ENCODE results near the gene USP6NL. TPM values are rescaled to one million over a fixed set of nuclear protein-coding genes. Genes with fewer than 3 reads are reported as not detected.
A peak's percentile ranks its signal among the peaks of the same experiment; 100 is the strongest.

The USP6NL gene
- total and polyA plus RNA-seq, 9 of the 15 experiments (the other 6 are each of a cell fraction or from before 2014, with no cell fraction given): 3.2 to 26.6 (median 19.8) TPM

DNA sequence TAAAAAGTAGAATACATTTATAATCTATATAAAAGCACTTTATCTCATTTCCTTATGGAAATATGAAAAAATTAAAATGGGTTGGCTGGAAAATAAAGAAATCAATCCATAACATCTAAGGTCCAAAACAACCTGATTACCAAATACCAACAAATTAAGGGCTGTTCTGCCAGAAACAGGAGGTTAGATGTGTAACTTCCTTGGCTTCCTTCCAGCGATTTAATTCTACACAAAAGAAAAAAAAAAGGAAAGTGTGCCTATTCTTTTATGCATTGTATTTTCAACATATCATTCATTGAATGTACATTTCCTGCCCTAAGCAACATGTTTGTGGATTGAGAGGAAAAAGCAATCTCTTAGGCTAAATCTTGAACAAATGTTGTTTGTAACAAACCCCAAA, 36.2 kb upstream of the USP6NL start:
- DNase-seq (ENCODE audit: extremely low read depth in 1 of 4, low spot score in 3 of 4): no peak
- TF ChIP-seq NFIC (IDR thresholded peaks at IDR 0.05): peak; percentile 50
- no peak for TF ChIP-seq NFXL1 (CRISPR knock-in tag; IDR thresholded peaks at IDR 0.05)
- intact Hi-C loops (cut with micrococcal nuclease): no loop called here
- Histone ChIP-seq H3K9me3 (replicated peaks; ENCODE audit: control insufficient read depth, insufficient read depth, low read depth, low read length) (no peaks in the 10 kb centered on the region), H3K4me2 (ENCODE audit: insufficient read depth, low read length) (no peak overlapping the region), H2AFZ (ENCODE audit: low read depth, low read length) (no peak overlapping the region; the same call in 1 of the 2 replicates), H3K9me1 (ENCODE audit: control insufficient read depth, insufficient read depth, low read length) (no peaks in the 10 kb centered on the region), H3K36me3 (ENCODE audit: control insufficient read depth, insufficient read depth, low read length) (no peaks in the 10 kb centered on the region), H3K27me3 (ENCODE audit: control insufficient read depth in 2 of 2, insufficient read depth in 2 of 2, low read length in 2 of 2) (no peaks in the 10 kb centered on the region), H3K4me1 (replicated peaks in 1 of 2; ENCODE audit: control insufficient read depth in 2 of 2, insufficient read depth in 2 of 2, low read length in 2 of 2) (peaks cover 3 to 5% of the 10 kb centered on the region in 2 experiments; a peak in 4 of 5 replicates), H4K20me1 (replicated peaks; ENCODE audit: control insufficient read depth, insufficient read depth, low read length) (no peaks in the 10 kb centered on the region), H3K9ac (ENCODE audit: insufficient read depth in 1 of 2, low read depth in 2 of 2, low read length in 2 of 2) (no peak overlapping the region), H3K4me3 (no peak overlapping the region), H3K79me2 (ENCODE audit: control insufficient read depth, insufficient read depth, low read length) (no peaks in the 10 kb centered on the region), H3K27ac (ENCODE audit: extremely low read depth, low read depth, low read length) (no peak overlapping the region)
- no peak for FAIRE-seq
- CTCF ChIA-PET (ENCODE audit: low intra/inter-chr PET ratio): no interaction called here
- BruUV-seq (replicated peaks): no TSS peak
- no peak for ATAC-seq
- 7% methylated on average over 1 of the region's 1 CpG for WGBS (ENCODE audit: insufficient coverage, low coverage, missing lambda C conversion rate)
- POLR2A ChIA-PET: no interaction called here
- in situ Hi-C loops (cut with MboI): no loop called here

DNA sequence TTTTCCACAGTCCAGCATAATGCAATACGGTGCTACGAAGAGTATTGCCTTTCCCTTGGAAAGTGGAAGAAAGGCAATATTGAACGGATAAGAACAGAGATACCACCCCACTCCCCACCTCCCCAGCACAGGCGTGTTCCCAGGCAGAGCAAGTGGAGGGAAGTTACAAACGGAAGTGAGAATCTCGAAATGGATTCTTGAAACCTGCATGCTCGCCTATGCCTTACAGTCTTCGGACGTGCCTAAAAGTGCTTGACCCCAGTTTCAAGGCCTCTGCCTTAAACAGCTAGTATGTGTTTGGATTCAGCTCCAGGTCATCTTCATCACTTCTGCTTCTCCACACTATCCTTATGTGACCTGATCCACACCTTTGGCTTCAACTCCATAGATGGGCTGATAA, 35.0 kb upstream of the USP6NL start:
- no peak overlapping the region for H3K4me2 ChIP-seq (ENCODE audit: insufficient read depth, low read length)
- no peak overlapping the region for H3K9ac ChIP-seq (ENCODE audit: insufficient read depth in 1 of 2, low read depth in 2 of 2, low read length in 2 of 2)
- FAIRE-seq (no peak), DNase-seq (ENCODE audit: extremely low read depth in 1 of 4, low spot score in 3 of 4) (no peak), ATAC-seq (no peak; the same call in 2 of the 3 replicates)
- CTCF ChIA-PET (ENCODE audit: low intra/inter-chr PET ratio): no interaction called here
- POLR2A ChIA-PET: interaction anchor here (0.6 kb wide), 1 partner anchor 23 kb away, joined by 3 read pairs; no protein-coding TSS in a partner anchor
- peak overlapping the region; percentile 28; the same call in 1 of the 2 replicates for H2AFZ ChIP-seq (ENCODE audit: low read depth, low read length)
- in situ Hi-C loops (cut with MboI): no loop called here
- no peaks in the 10 kb centered on the region for H3K9me3 ChIP-seq (replicated peaks; ENCODE audit: control insufficient read depth, insufficient read depth, low read depth, low read length)
- no peaks in the 10 kb centered on the region for H3K79me2 ChIP-seq (ENCODE audit: control insufficient read depth, insufficient read depth, low read length)
- BruUV-seq (replicated peaks): no TSS peak
- H3K27ac ChIP-seq (ENCODE audit: extremely low read depth, low read depth, low read length): no peak overlapping the region
- intact Hi-C loops (cut with micrococcal nuclease): no loop called here
- no peaks in the 10 kb centered on the region for H3K9me1 ChIP-seq (ENCODE audit: control insufficient read depth, insufficient read depth, low read length)
- H3K4me1 ChIP-seq (replicated peaks in 1 of 2; ENCODE audit: control insufficient read depth in 2 of 2, insufficient read depth in 2 of 2, low read length in 2 of 2): peaks cover 3 to 11% of the 10 kb centered on the region in 2 experiments; a peak in 4 of 5 replicates
- H4K20me1 ChIP-seq (replicated peaks; ENCODE audit: control insufficient read depth, insufficient read depth, low read length): no peaks in the 10 kb centered on the region
- no peak overlapping the region for H3K4me3 ChIP-seq
- no peaks in the 10 kb centered on the region for H3K27me3 ChIP-seq (ENCODE audit: control insufficient read depth in 2 of 2, insufficient read depth in 2 of 2, low read length in 2 of 2)
- no peaks in the 10 kb centered on the region for H3K36me3 ChIP-seq (ENCODE audit: control insufficient read depth, insufficient read depth, low read length)
- WGBS (ENCODE audit: insufficient coverage, low coverage, missing lambda C conversion rate): 71% methylated on average over 9 of the region's 9 CpGs
- TF ChIP-seq CREM (IDR thresholded peaks at IDR 0.05; ENCODE audit: low read depth): no peak
- TF ChIP-seq KDM4B (IDR thresholded peaks at IDR 0.05; ENCODE audit: borderline replicate concordance in 2 of 2, low read depth in 1 of 2): no peak
- TF ChIP-seq ZEB2 (IDR thresholded peaks at IDR 0.05): no peak
- no peak for TF ChIP-seq ZNF282 (CRISPR knock-in tag; IDR thresholded peaks at IDR 0.05)
- TF ChIP-seq JUN (IDR thresholded peaks at IDR 0.05; ENCODE audit: borderline replicate concordance, low read depth, low read length): no peak
- no peak for TF ChIP-seq JUN (CRISPR knock-in tag; IDR thresholded peaks at IDR 0.05; ENCODE audit: borderline replicate concordance)
- no peak for TF ChIP-seq MCM2 (IDR thresholded peaks at IDR 0.05; ENCODE audit: low read depth)
- no peak for TF ChIP-seq ZBTB49 (CRISPR knock-in tag; IDR thresholded peaks at IDR 0.05; ENCODE audit: borderline replicate concordance)
- no peak for TF ChIP-seq NFE2L1 (tag; IDR thresholded peaks at IDR 0.05; ENCODE audit: borderline replicate concordance, low read depth)
- no peak for TF ChIP-seq L3MBTL2 (IDR thresholded peaks at IDR 0.05)
- no peak for TF ChIP-seq ARHGAP35 (IDR thresholded peaks at IDR 0.05; ENCODE audit: partially characterized antibody)
- TF ChIP-seq, protein P1, sequence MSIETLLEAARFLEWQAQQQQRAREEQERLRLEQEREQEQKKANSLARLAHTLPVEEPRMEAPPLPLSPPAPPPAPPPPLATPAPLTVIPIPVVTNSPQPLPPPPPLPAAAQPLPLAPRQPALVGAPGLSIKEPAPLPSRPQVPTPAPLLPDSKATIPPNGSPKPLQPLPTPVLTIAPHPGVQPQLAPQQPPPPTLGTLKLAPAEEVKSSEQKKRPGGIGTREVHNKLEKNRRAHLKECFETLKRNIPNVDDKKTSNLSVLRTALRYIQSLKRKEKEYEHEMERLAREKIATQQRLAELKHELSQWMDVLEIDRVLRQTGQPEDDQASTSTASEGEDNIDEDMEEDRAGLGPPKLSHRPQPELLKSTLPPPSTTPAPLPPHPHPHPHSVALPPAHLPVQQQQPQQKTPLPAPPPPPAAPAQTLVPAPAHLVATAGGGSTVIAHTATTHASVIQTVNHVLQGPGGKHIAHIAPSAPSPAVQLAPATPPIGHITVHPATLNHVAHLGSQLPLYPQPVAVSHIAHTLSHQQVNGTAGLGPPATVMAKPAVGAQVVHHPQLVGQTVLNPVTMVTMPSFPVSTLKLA (conservative IDR thresholded peaks at IDR 0.05): no peak
